Upper lobe of left lung (tissue), 6 donors: ENCODE measurements around the gene VENTX. TPM values are rescaled to one million over a fixed set of nuclear protein-coding genes. Genes with fewer than 3 reads are reported as not detected.

Experiments
- ATAC-seq, 2 donors: fragments of 200-7000 bp; cut with Tn5 transposase; one replicate each; pipeline ENCODE4 v1.9.1; 2022; ENCODE audit warnings: mild to moderate bottlenecking in 2 of 2, moderate library complexity in 2 of 2; ENCODE audit not compliant: low FRiP score in 2 of 2
- DNase-seq, 2 donors: peaks; one replicate each; pipeline ENCODE4 v3.0.0-alpha.2; 2019 to 2020
- H3K27ac ChIP-seq, 4 donors: fragments of 200-600 bp; sonication (generic); one replicate each; pipeline ENCODE4 v1.5.1; 2016 to 2019
- H3K27me3 ChIP-seq, 4 donors: fragments of 200-600 bp; sonication (generic); one replicate each; pipeline ENCODE4 v1.5.1; 2017 to 2019
- H3K36me3 ChIP-seq, 4 donors: fragments of 200-600 bp; sonication (generic); one replicate each; pipeline ENCODE4 v1.5.1; 2016 to 2019
- H3K4me1 ChIP-seq, 4 donors: fragments of 200-600 bp; sonication (generic); one replicate each; pipeline ENCODE4 v1.5.1; 2018 to 2019
- H3K4me3 ChIP-seq, 4 donors: fragments of 200-600 bp; sonication (generic); one replicate each; pipeline ENCODE4 v1.5.1; 2017 to 2019; ENCODE audit warnings: mild to moderate bottlenecking in 2 of 4, moderate library complexity in 1 of 4
- H3K9me3 ChIP-seq, 4 donors: fragments of 200-600 bp; sonication (generic); one replicate each; pipeline ENCODE4 v1.5.1; 2018 to 2019
- EP300 ChIP-seq, 4 donors: sonication (generic); formaldehyde crosslinking; IDR thresholded peaks; one replicate each; pipeline ENCODE4 v1.5.1; 2017; ENCODE audit warnings: antibody characterized with exemption in 4 of 4, control low read depth in 2 of 4
- POLR2A ChIP-seq, 4 donors: fragments of 450-650 bp; IDR thresholded peaks; one replicate each; pipeline ENCODE4 v1.5.1; 2016 to 2017; ENCODE audit warnings: antibody characterized with exemption in 4 of 4, mild to moderate bottlenecking in 2 of 4
- POLR2AphosphoS5 ChIP-seq, 2 donors: sonication (generic); formaldehyde crosslinking; IDR thresholded peaks; one replicate each; pipeline ENCODE4 v1.5.1; 2017; ENCODE audit warnings: antibody characterized with exemption in 2 of 2
- WGBS, 2 donors: methylation state at CpG; one replicate each; pipeline ENCODE4 v1.1.5; 2017 to 2018; 5-methylcytosine and 5-hydroxymethylcytosine counted together
- total RNA-seq, 6 donors: library from RNA; depleted of rRNA in 4 of 6; stranded (reverse); fragments of >200 nt in 4 of 6; gene quantifications; one replicate each; pipeline versions ENCODE4 v1.1.0 to v1.2.1, GENCODE V29; 2016 to 2021
- TF ChIP-seq, protein P1 (sequence below), 6 experiments: fragments of 450-650 bp in 4 of 6; fragments of 200-600 bp in 2 of 6; sonication (generic) in 2 of 6; IDR thresholded peaks; one replicate each; pipeline ENCODE4 v1.5.1; 2016 to 2019; ENCODE audit warnings: antibody characterized with exemption in 6 of 6
- donor health status: DM: no; HTN: no; CAD: no; lungs with moderate emphysema.
- donor health status: DM: no; HTN: yes; CAD: no; lungs with severe emphysema.

VENTX gene, protein sequence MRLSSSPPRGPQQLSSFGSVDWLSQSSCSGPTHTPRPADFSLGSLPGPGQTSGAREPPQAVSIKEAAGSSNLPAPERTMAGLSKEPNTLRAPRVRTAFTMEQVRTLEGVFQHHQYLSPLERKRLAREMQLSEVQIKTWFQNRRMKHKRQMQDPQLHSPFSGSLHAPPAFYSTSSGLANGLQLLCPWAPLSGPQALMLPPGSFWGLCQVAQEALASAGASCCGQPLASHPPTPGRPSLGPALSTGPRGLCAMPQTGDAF
- 10 to 100 TPM in 1 of 6 donors, 1 to 10 TPM in 5; 1.7 to 11.5 (median 4.4) TPM for total RNA-seq

DNA sequence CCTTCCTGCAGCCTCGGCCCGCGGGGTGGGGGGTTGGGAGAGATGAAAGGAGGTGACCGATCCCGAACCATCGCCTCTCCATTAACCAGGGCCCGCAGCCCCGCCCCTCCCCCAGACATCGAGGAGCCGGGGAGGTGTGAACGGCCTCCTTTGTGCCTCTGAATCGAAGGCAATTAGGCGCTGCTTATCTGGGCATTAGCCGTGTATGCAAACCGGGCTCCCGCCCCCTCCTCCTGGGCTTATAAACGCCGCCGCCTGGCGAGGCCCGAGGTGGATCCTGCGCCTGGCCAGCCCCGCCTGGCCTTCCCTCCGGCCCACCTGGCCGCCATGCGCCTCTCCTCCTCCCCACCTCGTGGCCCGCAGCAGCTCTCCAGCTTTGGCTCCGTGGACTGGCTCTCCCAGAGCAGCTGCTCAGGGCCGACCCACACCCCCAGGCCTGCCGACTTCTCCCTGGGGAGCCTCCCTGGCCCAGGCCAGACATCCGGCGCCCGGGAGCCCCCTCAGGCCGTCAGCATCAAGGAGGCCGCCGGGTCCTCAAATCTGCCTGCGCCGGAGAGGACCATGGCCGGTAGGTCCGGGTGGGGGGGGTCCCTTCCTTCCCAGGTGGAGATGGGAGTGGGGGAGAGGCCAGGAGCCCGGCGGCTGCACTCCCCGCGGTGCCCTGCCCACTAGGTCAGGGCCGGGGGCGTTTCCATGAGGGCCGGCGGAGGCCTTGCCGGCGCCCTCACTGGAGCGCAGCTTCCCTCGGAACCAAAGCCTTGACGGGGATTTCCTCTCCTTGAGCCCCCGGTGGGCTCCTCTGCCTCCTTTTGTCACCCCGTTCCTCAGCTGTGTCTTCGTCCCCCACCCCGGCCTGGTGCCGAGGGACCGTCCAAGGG, at the start of gene VENTX:
Gene VENTX (plus strand): TSS at position 268 of the 878 bp plus-strand sequence. CDS start 60 bp downstream, at position 328.
- Histone ChIP-seq H3K36me3 (no peaks in the 10 kb centered on the region), H3K4me3 (peak within 1 kb of the TSS in 3 of 4 donors; percentile 30 to 46 (median 43)), H3K9me3 (no peaks in the 10 kb centered on the region), H3K4me1 (peaks cover 18 to 48% (median 42%) of the 10 kb centered on the region in 4 donors), H3K27me3 (peaks cover 2 to 55% (median 31%) of the 10 kb centered on the region in 4 donors), H3K27ac (no peak within 1 kb of the TSS)
- DNase-seq (peak in 1 of 2 donors; percentile 77), ATAC-seq (no peak)
- 13 to 18% methylated on average over 20 to 52 of the region's 60 CpGs for WGBS, 2 donors
- no peak for TF ChIP-seq POLR2AphosphoS5 (IDR thresholded peaks at IDR 0.05)
- no peak for TF ChIP-seq POLR2A (IDR thresholded peaks at IDR 0.05)
- TF ChIP-seq, protein P1, sequence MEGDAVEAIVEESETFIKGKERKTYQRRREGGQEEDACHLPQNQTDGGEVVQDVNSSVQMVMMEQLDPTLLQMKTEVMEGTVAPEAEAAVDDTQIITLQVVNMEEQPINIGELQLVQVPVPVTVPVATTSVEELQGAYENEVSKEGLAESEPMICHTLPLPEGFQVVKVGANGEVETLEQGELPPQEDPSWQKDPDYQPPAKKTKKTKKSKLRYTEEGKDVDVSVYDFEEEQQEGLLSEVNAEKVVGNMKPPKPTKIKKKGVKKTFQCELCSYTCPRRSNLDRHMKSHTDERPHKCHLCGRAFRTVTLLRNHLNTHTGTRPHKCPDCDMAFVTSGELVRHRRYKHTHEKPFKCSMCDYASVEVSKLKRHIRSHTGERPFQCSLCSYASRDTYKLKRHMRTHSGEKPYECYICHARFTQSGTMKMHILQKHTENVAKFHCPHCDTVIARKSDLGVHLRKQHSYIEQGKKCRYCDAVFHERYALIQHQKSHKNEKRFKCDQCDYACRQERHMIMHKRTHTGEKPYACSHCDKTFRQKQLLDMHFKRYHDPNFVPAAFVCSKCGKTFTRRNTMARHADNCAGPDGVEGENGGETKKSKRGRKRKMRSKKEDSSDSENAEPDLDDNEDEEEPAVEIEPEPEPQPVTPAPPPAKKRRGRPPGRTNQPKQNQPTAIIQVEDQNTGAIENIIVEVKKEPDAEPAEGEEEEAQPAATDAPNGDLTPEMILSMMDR (IDR thresholded peaks at IDR 0.05), result no peak
- TF ChIP-seq EP300 (IDR thresholded peaks at IDR 0.05), result no peak

DNA sequence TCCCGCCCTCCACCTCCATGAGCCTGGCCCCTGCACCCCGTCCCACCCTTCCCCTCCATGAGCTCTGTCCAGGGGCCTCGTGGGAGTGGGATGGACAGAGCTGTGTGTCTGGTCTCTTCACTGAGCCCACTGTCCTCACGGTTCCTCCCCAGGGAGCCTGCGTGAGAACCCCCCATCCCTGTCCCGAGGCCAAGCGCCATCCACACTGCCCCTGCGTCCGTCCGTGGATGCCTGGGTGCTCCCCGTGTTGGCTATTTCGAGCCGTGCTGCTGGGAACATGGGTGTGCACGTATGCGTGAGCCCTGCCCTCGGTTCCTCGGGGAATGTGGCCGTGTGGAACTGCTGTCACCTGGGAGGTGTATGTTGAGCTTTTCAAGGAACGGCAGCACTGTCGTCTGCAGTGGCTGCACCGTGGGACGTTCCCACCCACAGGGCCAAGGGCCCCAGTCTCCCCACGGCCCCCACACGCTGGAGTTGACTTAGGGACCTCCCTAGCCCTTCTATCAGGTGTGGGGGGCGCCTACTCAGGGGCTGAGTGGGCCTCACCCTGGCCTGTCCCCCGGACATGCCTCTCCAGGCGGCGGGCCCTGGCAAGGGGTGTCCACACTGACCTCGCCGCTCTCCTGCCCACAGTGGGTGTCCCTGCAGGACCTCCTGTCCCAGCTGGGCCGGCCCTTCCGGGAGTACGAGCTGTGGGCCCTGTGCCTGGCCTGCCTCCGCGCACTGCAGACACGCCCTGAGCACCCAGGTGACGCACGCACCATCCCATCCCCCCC, 49.6 kb upstream of the VENTX start:
- ATAC-seq (no peak), DNase-seq (peak in 1 of 2 donors; percentile 71)
- Histone ChIP-seq H3K36me3 (no peaks in the 10 kb centered on the region), H3K9me3 (no peaks in the 10 kb centered on the region), H3K4me3 (no peak overlapping the region), H3K27me3 (no peaks in the 10 kb centered on the region), H3K4me1 (no peaks in the 10 kb centered on the region), H3K27ac (no peak overlapping the region)
- WGBS, 2 donors, result 87 to 88% methylated on average over 31 to 34 of the region's 38 CpGs
- no peak for TF ChIP-seq POLR2A (IDR thresholded peaks at IDR 0.05)
- no peak for TF ChIP-seq POLR2AphosphoS5 (IDR thresholded peaks at IDR 0.05)
- no peak for TF ChIP-seq EP300 (IDR thresholded peaks at IDR 0.05)
- TF ChIP-seq, protein P1 (IDR thresholded peaks at IDR 0.05), result no peak

DNA sequence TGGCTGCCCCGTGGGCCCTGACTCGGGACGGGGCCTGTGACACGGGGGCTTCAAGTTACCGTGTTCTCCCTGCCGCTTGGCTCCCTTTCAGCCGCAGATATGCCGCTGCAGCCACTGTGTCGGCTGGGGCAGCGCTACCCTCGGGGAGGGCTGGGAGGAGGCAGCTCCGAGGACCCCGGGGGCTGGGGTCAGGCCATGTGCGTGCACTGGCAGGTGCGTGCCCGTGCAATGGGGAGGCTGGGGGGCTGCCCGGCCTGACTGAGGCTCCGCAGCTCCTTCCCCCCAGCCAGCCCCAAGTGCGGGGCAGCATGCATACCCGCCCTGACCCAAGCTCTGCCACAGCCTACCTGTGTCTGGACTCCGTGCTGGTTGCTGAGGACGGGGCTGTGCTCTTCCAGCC, 48.4 kb upstream of the VENTX start:
- Histone ChIP-seq H3K4me1 (no peaks in the 10 kb centered on the region), H3K27ac (no peak overlapping the region), H3K9me3 (no peaks in the 10 kb centered on the region), H3K36me3 (no peaks in the 10 kb centered on the region), H3K4me3 (no peak overlapping the region), H3K27me3 (no peaks in the 10 kb centered on the region)
- TF ChIP-seq EP300 (IDR thresholded peaks at IDR 0.05), result no peak
- TF ChIP-seq, protein P1 (IDR thresholded peaks at IDR 0.05), result no peak
- no peak for TF ChIP-seq POLR2AphosphoS5 (IDR thresholded peaks at IDR 0.05)
- no peak for TF ChIP-seq POLR2A (IDR thresholded peaks at IDR 0.05)
- ATAC-seq (peak in 1 of 2 donors; percentile 9), DNase-seq (peak in 1 of 2 donors; percentile 78)
- WGBS, 2 donors, result 87 to 90% methylated on average over 17 of the region's 22 CpGs

DNA sequence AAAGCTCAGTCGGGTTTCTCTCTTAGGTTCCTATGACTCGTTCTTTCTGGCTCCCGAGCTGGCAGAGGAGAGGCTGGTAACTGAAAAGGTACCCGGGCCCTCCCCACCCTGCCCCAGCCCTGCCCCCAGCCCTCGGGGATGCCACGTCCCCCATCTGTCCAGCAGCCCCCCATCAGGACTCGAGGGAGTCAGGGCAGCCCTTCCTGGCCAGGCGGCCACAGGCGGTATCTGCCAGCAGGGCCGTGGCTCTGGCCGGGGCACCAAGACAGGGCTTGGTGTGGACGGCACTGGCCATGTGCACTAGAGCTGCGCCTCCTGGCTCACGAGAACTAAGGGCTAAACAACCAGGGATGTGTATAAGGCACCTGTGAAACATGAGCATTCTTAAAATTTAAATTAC, 47.9 kb upstream of the VENTX start:
- 89 to 93% methylated on average over 6 to 10 of the region's 14 CpGs for WGBS, 2 donors
- Histone ChIP-seq H3K4me1 (no peaks in the 10 kb centered on the region), H3K27me3 (no peaks in the 10 kb centered on the region), H3K36me3 (no peaks in the 10 kb centered on the region), H3K27ac (no peak overlapping the region), H3K9me3 (no peaks in the 10 kb centered on the region), H3K4me3 (no peak overlapping the region)
- TF ChIP-seq, protein P1 (IDR thresholded peaks at IDR 0.05), result no peak
- TF ChIP-seq POLR2A (IDR thresholded peaks at IDR 0.05) (no peak), POLR2AphosphoS5 (IDR thresholded peaks at IDR 0.05) (no peak), EP300 (IDR thresholded peaks at IDR 0.05) (no peak)
- DNase-seq (peak in 1 of 2 donors; percentile 56), ATAC-seq (no peak)
